Smooth muscle cell of trachea (primary cell): ENCODE data around the gene PPP1CC. TPM values are rescaled to one million over a fixed set of nuclear protein-coding genes. Genes with fewer than 3 reads are reported as not detected.

Experiments used
- total RNA-seq: library from RNA; depleted of rRNA; stranded (reverse); fragments of >200 nt; gene quantifications from 2 replicates; pipeline ENCODE4 v1.2.1, GENCODE V29; 2014

Gene PPP1CC
- 91.5 and 166 TPM in 2 replicates for total RNA-seq

DNA sequence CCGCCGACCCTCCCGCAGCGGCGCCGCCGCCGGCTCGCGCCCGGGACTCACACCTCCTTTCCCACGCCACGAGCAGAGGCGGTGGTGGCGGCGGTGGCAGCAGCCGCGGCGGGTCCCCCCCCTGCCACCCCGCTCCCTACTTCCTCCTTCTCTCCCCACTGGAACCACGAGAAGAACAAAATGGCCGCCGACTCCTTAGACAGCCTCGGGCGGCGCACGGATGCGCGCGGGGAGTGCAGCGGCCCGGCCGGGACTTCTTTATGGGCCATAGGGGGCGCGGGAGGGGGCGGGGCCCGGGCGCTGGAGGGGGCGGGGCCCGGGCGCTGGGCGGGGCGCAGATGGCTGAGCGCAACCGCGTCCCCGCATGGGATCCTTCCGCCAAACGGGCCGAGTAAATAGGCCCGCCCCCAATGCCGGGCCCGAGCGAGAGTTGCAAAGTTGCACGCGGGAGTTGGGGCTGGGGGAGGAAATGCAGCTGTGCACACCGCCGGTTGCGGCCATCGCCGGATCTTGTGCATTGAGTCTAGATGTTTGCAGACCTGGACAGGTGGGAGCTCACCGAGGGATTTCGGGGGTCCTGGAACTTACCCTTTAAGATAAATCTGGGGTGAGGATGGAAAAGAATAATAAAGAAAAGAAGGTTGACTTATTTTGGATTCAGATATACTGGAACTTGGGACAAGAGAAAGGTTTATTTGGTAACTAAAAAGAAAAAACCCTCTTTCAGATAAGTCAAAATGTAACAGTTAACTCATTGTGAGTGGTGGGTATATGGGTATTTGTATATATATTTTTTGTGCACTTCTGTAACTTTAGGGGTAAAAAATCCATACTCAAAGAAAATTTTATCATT, at the start of gene PPP1CC:
PPP1CC (minus strand) TSS at position 174 of the 853 bp plus-strand sequence. CDS start 184 bp downstream, outside the sequence.

DNA sequence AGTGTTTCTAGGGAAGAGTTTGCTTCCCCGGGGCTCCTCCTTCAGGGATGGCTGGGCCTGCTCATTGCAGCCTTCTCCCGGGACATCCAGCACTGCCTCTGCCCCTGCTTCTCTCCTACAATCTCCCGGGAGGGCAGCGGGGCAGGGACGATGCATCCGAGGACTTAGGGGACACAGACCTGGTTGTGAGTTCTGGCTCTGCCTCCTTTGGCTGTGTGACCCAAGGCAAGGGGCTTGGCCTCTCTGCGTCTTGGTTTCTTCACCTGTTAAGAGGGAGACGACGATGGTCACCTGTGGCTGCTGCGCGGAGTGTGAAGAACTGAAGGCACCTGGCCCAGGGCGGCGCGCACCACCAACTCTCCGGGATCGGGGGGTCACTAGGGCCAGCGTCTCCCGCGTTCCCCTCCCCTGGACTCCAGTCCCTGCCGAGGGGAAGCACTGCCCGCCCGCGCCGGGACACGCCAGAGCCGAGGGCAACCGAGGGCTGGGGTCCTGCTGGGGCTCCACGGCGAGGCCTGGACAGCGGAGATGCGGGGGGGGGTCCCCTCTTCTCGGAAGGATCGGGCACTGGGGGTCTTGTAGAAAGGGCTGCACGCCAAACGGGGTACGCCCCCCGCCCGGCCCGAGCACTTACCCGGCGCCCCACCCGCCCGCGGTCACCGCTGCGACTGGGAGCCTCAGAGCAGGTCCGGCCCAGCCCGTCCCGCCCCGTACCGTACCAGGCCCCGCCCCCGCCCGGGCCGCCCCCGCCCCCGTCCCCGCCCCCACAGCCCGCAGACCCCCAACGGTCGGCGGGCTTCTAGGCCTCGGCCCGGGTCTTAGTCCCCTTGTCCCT, 54.0 kb downstream of the PPP1CC start, which contains the start of gene HVCN1:
HVCN1 (minus strand) TSS at position 670 of the 835 bp plus-strand sequence. CDS start 5,870 bp downstream, outside the sequence.

Other genes starting within 250 kb of the PPP1CC start
- gene VPS29, start 240.8 kb downstream of the PPP1CC start, total RNA-seq = 55.1 and 110 TPM in 2 replicates
- 0.29 and 0.83 TPM in 2 replicates for gene RAD9B, start 240.6 kb downstream of the PPP1CC start, total RNA-seq
- 7.1 and 7.3 TPM in 2 replicates for gene PPTC7, start 159.6 kb downstream of the PPP1CC start, total RNA-seq
- gene TCTN1, start 128.8 kb downstream of the PPP1CC start, total RNA-seq = 29.1 and 37.7 TPM in 2 replicates
- gene HVCN1, start 53.8 kb downstream of the PPP1CC start, total RNA-seq = 4.1 and 10.1 TPM in 2 replicates
- gene CCDC63, start 104.1 kb upstream of the PPP1CC start, total RNA-seq = not detected in 2 replicates
- not detected in 2 replicates for gene MYL2, start 177.7 kb upstream of the PPP1CC start, total RNA-seq